HepG2 (cell line): ENCODE measurements around the gene SDK2.

ENCODE experiments used
- PCBP2 ChIP-seq: fragments of 200-400 bp; formaldehyde crosslinking; optimal IDR thresholded peaks from 2 replicates; pipeline ENCODE3; 2018; ENCODE audit warnings: low read length, low read depth; ENCODE audit not compliant: poor library complexity, severe bottlenecking
- POLR2AphosphoS5 ChIP-seq: IDR thresholded peaks from 2 replicates; pipeline ENCODE4 v1.6.1; 2012; ENCODE audit warnings: low read depth, low read length
- SP4 ChIP-seq: sonication (generic); formaldehyde crosslinking; IDR thresholded peaks from 2 replicates; pipeline ENCODE4 v1.8.1; 2023; ENCODE audit warnings: mild to moderate bottlenecking, missing genetic modification reagents
- ZNF251 ChIP-seq: sonication (generic); formaldehyde crosslinking; IDR thresholded peaks from 2 replicates; pipeline ENCODE4 v1.9.0; 2021; ENCODE audit warnings: mild to moderate bottlenecking, missing genetic modification reagents
- TF ChIP-seq, protein P1 (sequence below): sonication (generic); formaldehyde crosslinking; IDR thresholded peaks from 2 replicates; pipeline ENCODE4 v1.5.0; 2020; ENCODE audit warnings: mild to moderate bottlenecking, missing genetic modification reagents, moderate library complexity
- TF ChIP-seq, protein P2 (sequence below): IDR thresholded peaks from 2 replicates; pipeline ENCODE4 v1.6.1; 2016

DNA sequence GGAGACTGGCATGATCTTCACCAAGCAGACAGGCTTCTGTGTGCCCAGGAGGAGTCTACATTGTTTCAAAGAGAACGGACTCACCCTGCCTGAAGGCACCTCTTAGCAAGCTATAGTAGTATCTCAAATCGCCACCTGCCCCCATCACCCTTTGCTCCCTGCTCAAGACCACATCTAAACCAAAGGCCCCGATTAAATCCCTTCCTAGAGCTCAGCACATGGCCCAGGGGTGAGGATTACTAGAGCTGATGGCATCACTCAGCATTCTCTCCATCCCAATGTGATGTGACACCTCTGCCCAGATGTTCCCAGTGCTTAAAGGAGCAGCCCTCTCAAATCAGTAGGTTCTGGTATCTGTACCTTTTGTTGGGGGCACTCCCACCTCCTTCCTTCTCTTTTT lies 324.5 kb downstream of the SDK2 start:
- no peak for TF ChIP-seq POLR2AphosphoS5
- TF ChIP-seq PCBP2 = no peak
- TF ChIP-seq ZNF251 (CRISPR knock-in tag) = no peak
- TF ChIP-seq, protein P1, sequence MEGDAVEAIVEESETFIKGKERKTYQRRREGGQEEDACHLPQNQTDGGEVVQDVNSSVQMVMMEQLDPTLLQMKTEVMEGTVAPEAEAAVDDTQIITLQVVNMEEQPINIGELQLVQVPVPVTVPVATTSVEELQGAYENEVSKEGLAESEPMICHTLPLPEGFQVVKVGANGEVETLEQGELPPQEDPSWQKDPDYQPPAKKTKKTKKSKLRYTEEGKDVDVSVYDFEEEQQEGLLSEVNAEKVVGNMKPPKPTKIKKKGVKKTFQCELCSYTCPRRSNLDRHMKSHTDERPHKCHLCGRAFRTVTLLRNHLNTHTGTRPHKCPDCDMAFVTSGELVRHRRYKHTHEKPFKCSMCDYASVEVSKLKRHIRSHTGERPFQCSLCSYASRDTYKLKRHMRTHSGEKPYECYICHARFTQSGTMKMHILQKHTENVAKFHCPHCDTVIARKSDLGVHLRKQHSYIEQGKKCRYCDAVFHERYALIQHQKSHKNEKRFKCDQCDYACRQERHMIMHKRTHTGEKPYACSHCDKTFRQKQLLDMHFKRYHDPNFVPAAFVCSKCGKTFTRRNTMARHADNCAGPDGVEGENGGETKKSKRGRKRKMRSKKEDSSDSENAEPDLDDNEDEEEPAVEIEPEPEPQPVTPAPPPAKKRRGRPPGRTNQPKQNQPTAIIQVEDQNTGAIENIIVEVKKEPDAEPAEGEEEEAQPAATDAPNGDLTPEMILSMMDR (CRISPR knock-in tag) = no peak
- TF ChIP-seq, protein P2, sequence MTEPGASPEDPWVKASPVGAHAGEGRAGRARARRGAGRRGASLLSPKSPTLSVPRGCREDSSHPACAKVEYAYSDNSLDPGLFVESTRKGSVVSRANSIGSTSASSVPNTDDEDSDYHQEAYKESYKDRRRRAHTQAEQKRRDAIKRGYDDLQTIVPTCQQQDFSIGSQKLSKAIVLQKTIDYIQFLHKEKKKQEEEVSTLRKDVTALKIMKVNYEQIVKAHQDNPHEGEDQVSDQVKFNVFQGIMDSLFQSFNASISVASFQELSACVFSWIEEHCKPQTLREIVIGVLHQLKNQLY (CRISPR knock-in tag) = no peak
- no peak for TF ChIP-seq SP4 (CRISPR knock-in tag)
